ENCODE data around the gene SYT13.

The SYT13 gene

DNA sequence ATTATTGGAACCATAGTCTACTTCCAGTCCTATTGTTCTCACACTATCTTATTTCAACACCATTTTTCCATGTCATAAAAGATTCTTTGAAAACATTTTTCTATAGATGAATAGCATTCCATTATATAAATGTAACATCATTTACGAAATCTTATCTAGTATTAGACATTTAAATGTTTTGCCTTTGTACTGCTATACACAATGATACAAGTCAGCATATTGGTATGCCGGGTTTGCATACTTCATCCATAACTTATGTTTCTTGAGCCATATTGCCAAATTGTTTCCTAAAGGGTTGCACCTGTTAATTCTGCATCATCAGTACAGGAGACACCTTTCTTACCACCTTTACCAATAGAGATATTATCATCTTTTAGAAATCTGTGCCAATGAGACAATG is 68.2 kb downstream of the SYT13 start:
- DNase-seq (ENCODE audit: low read depth in 3 of 3): no peak

DNA sequence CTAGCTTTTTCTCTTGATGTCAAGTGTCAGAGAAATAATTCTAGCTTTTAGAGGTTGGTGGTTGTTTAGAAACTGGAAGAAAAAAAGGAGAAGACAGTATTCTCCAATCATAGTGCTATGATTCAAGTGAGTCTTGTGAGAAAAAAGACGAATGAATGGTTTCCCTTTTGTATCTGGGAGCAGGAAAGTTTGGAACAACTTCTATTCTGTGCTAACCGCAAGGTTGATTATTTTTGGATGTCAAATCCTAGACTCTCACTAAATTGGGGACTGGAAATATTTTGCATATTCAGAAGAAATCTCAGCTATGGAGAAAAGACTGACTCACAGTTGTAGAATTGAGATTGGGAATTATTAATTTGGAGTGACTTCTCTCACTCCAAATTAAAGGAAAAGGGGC is 69.2 kb downstream of the SYT13 start:
- DNase-seq (ENCODE audit: low read depth in 3 of 3): no peak

DNA sequence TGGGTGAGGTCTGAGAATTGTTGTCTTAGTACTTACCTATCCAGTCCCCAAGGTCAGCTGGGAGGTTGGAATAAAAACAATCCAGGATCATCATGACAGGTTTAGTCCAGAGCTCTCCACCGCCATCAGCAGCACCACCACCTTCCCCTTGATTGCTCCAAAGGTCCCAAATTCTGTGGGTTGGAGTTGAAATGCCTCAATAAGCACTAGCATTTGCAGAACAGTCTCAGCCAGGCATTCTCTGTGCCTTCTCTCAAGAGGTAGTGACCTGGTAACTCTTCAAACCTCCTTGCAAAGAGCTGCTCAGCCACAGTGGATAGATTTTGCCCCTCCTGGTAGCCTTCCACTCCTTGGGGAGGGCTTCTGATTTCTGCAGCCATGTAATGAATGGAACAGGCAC is 70.1 kb downstream of the SYT13 start:
- DNase-seq (ENCODE audit: low read depth in 3 of 3): no peak

DNA sequence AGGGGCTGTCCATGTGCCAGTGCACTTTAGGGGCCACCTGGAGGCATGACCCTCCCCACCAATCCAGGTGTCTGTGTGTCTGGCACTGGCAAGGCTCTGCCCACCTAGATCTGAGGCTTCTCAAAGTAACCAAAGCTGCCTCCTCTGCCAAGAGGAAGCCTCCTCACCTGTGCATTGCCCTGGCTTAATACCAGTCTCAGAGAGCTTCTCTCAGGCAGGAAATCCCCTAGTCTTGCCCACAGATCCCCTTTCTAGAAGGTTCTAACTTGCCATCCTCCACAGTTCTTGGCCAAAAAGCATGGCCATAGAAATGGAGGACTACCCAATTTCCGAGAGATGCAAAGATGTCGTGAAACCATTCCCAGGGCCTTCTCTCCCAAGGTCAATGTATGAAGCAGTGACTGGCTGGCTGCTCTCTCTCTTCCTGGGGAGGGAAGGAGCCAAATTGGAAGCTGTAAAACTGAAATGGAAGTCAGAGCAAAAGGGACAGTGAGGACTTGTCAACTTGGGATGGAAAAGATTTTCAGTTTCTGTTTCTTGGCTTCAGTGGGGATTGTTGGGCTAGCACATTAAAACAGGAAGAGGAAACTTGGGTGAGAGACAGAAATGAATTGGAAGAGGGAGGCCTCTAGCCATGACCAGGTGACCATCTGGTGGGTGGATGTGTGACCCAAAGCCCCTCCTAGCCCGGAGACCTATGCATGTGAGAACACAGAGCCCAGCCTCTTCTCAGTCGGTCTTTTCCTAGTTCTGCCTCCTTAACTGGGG is 70.9 kb downstream of the SYT13 start:
- DNase-seq (ENCODE audit: low read depth in 3 of 3): no peak

DNA sequence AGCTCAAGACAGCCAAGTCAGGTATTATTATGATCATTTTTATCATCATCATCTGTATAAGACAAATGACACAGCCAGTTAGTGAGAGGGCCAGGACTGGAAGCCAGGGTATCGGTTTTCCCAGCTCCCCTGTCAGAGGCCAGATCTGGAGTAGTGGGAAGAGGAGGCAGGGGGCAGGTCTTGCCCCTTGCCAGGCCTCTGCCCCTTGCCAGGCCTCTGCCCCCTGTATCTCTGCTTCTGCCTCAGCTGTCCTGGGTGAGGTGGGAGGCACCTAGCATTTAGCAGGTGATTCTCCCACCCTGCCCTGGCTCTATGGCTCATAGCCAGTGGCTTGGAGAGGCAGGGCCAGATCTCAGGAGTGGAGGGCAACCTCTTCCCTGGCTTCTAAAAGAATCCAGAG is 72.4 kb downstream of the SYT13 start:
- DNase-seq (ENCODE audit: low read depth in 3 of 3): no peak

DNA sequence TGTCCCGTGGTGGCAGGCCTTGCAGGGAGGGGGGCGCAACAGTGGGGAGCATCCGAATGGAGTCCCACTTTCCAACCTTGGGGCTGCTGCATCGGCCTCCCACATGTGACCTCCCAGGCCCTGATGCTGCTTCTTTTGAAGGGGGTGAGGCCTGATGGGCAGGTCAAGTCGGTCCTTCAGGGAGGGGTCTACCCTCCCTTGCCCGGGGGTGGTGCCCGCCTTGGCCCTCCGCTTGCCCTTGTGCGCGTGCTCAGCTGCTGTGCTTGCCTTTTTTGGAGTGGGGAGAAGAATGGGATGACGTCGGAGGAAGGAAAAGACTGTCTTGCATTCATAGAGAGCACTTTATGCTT is 72.8 kb downstream of the SYT13 start:
- no peak for DNase-seq (ENCODE audit: low read depth in 3 of 3)

DNA sequence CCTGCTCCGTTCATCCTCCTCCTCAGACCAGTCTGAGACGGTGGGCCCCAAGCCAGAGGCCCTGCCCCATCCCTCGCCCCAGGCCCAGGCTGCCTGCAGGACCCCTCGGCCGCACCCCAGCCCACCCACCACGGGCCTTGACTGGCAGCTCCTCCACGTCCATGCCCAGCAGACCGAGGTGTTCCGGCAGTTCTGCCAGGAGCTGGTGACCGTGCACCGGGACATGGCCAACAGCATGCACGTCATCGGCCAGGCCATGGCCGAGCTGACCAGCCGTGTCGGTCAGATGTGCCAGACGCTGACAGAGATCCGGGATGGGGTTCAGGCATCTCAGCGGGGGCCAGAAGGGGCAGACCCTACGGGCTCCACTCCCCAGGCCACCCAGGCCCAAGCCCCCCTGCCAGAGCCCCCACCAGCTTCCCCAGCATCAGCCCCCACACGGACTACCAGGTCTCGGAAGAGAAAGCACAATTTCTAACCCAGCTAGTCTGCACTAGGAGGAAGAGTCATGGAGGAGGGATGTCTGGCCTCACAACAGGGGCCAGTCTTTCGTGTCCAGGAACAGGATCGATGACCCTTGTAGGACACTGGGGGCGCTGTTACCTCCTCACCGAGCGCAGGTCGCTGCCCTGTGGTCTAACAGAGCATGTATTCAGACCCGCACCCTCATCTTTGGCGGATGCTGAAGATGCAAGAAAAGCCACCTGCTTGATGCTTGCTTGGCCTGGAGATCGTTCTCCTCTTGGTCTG is 73.4 kb downstream of the SYT13 start:
- DNase-seq (ENCODE audit: low read depth in 3 of 3): no peak

DNA sequence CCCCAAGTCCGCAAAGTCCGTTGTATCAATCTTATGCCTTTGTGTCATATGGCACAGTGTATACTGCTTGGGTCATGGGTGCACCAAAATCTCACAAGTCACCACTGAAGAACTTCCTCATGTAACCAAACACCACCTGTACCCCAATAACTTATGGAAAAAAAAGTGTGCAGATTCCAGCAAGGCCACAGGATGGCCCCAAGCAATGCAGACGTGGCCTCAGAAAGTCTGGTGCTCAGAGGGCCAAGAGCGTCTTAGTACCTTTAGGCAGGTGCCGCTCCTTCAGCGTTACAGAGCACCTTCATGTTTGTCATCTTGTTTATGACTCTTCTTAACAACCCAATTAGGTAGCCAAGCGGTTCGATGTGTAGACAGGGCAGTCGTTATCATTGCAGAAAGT is 74.4 kb downstream of the SYT13 start:
- DNase-seq (ENCODE audit: low read depth in 3 of 3): no peak

DNA sequence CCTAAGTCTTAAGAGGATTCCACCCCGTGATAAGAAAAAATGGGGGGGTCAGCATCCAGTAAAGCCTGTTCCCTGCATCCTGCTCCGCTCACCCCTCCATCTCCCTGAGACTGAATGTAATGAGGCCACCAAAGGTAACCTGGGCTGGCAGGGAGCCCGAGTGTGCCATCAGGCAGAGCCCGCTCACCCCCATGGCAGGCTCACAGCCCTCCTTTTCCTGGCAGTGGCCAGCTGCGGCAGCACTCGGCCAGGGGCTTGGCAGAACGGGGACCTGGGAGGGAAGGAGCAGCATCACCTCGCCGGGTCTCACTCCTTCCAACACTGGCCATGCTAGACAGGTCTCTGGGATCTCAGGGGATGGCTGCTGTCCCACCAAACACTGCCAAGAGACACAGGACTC is 75.3 kb downstream of the SYT13 start:
- DNase-seq (ENCODE audit: low read depth in 3 of 3): no peak

DNA sequence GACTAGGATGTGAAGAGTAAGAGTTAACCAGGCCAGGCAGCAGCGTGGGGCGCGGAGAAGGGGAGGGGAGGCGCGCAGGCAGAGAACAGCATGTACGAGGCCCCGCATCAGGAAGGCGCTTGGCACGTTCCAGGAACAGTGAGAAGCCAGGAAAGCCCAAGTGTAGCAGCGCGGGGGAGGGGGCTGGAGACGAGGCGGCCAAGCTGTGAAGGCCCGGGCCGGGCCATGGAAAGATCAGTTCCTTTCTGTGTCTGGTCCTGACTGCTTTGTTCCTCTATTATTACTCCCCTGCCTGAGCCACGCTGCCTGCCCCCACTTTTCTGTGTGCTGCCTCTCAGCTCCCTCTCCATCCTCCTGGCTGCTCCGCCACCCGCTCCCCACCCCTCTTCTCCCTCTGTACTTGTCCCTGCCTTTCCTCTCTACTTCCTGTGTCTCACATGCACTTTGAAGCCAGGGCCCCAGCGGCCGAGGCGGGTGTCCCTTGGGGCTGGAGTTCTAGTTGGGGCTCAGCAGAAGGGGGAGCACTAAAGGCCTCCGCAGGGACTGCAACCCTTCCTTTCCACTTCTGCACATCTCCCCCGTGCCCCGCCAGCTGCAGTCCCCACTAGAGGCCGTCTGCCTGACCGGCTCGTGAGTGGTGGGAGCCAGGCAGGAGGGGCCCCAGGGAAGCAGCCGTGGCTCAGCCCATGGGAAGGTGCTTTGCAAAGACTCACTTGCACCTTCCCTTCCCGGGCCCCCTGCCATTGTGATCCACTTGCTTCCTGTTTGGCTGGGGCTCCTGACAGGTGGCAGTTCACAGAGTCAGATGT is 76.0 kb downstream of the SYT13 start:
- no peak for DNase-seq (ENCODE audit: low read depth in 3 of 3)

DNA sequence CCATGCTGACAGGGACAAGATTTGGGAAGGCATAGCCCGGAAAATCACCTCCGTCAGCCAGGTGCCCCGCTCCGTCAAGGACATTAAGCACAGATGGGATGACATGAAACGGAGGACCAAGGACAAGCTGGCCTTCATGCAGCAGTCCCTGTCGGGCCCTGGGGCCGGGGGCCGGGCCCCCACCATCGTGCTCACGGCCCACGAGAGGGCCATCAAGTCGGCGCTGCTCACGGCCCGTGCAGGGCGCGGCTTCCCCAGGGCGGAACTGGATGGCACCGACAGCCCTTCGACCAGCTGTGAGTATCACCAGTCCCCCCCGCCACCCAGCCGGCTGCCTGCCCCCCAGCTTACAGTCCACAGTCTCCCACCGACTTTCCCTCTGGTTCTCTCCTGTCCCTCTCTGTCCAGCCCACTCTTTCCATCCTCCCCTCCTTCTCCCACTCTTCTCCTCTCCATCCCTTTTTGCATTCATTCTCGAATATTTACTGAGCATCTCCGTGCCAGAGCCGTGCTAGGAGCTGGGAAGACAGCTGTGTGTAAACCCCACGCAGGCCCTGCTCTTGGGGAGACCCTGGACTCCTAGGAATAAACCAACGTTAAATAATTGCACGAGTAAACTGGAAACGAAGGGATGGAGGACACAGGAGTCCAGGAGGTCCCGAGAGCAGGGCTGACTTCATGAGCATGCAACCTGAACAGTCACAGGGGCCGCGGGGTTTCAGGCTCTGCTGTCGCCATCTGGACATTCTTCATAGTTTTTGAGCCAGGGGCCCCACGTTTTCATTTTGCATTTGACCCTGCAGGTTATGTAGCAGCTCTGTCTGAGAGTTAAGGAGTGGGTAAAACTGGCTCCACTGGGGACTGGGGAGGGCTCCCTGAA is 76.9 kb downstream of the SYT13 start:
- DNase-seq (ENCODE audit: low read depth in 3 of 3): no peak

DNA sequence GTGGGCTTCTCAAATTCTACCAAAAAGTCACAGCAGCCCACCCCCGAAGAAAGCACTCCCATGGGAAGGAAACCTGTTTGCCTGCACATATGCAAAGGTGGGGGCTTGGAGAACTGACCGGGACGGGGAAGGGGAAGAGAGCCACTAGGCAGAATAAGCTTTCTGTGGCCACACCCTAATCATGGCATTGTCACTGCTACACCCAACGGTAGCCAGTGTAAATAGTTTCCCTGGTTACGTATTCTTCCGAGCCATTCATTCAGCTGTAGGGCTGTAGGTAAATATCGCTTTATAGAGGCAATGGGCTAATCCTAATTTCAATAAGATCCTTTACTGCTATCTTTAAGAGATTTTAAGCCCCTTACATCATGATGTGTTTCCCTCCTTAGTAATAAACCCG is 78.0 kb downstream of the SYT13 start:
- no peak for DNase-seq (ENCODE audit: low read depth in 3 of 3)

DNA sequence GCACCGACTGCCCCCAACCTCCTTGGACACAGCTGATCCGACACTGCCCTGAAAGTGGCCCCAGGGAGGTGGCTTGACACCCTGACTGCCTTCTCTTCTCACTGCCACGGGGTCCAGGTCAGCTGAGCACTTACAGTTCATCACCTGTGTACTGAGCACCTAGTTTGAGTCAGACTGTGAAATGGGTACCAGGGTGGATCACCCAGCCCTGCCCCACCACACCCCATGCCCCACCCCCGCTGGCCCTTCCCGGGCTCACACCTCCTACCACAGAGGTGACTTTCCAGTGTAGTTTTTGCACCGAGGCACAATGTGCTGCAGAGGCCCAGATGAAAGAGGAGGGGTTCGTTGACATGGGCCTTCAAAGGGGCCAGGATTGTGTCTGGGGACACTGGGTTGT is 80.2 kb downstream of the SYT13 start:
- no peak for DNase-seq (ENCODE audit: low read depth in 3 of 3)

DNA sequence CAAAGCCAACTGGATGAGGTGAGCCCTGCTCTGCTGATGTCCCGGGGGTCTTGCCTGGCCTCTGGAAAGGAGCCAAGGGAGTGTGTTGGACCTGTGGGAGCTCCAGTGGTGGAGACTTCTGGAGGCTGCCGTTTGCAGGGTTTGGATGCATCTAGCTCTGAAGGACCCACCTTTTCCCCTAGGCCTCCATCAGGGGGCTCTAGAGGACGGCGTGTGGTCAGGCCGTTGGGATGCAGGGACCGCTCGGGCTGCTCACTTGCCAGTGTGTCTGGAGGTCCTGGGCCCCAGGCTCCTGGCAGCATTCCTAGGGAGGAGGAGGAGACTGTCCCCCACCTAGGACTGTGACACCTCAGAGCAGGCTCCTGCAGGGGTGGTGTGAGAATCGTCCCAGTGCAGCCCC is 81.4 kb downstream of the SYT13 start:
- no peak for DNase-seq (ENCODE audit: low read depth in 3 of 3)

DNA sequence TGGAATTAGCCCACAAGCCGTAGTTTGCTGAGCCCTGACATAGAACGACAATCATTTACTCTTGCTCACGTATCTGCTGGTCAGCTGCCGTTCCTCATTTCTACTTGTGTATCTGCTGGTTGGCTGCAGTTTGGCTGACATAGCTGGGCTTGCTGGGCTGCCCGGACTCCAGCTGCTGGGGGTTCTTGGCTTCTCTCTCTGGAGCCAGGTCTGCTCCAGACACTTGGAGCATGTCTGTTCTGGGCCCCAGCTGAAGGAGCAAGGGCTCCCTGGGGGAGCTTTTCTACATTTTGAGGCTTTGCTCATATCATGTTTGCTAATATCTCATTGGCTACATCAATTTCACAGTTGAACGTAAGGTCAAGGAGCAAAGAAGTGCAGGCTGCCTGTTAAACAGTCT is 92.4 kb downstream of the SYT13 start:
- DNase-seq (ENCODE audit: low read depth in 3 of 3): no peak

Data from stimulated activated CD4-positive, alpha-beta T cell treated with anti-CD3 and anti-CD28 coated beads, TNF-alpha, amount 100 ng/mL, for 48 hours (primary cell).